GM12878 (cell line): Measurements from ENCODE around the gene PDE11A. TPM values are rescaled to one million over a fixed set of nuclear protein-coding genes. Genes with fewer than 3 reads are reported as not detected.

ENCODE experiments used
- ATAC-seq: fragments of 200-7000 bp; cut with Tn5 transposase; 3 replicates; pipeline ENCODE4 v1.9.1; 2020; ENCODE audit warnings: mild to moderate bottlenecking, moderate library complexity
- BruUV-seq: library from RNA; stranded (reverse); fragments of 400-500 nt; replicated peaks from 2 replicates; lab custom pipeline; 2021; lab: Mats Ljungman, UMichigan
- CTCF ChIA-PET: fragments of 300-600 bp; sonication (Branson Sonifier 250); formaldehyde crosslinking; extraction: SDS; loops from one replicate; lab custom pipeline; 2021; ENCODE audit warnings: inconsistent platforms; lab: Yijun Ruan, JAX
- POLR2A ChIA-PET: fragments of 350-600 bp; formaldehyde crosslinking; extraction: SDS; loops from one replicate; lab custom pipeline; 2021; ENCODE audit warnings: inconsistent platforms; lab: Charles Lee
- RAD21 ChIA-PET: fragments of 300-600 bp; sonication (Branson Sonifier 250); formaldehyde crosslinking; loops from one replicate; lab custom pipeline; 2023; ENCODE audit warnings: antibody characterized with exemption; ENCODE audit not compliant: unreplicated experiment; lab: Charles Lee
- SMC1A ChIA-PET: fragments of 300-600 bp; sonication (Branson Sonifier 250); formaldehyde crosslinking; loops from one replicate; lab custom pipeline; 2023; ENCODE audit not compliant: unreplicated experiment, uncharacterized antibody; lab: Charles Lee
- DNase-seq: peaks from one replicate; pipeline ENCODE4 v3.0.0-alpha.2; 2011; ENCODE audit warnings: low read depth, low spot score
- FAIRE-seq: peaks from 3 replicates; lab custom pipeline; 2011; peaks lifted over from hg19 to GRCh38; lab: Jason Lieb, UNC
- H2AFZ ChIP-seq: 2 replicates; pipeline ENCODE4 v1.6.0; 2011; ENCODE audit warnings: low read depth, low read length, control low read depth; ENCODE audit not compliant: control insufficient read depth
- H3K27ac ChIP-seq: 2 replicates; pipeline ENCODE4 v1.5.1; 2011; ENCODE audit warnings: control low read depth; ENCODE audit not compliant: control insufficient read depth, insufficient read depth
- H3K27me3 ChIP-seq, 2 experiments: replicated peaks in 1 of 2; 2 replicates each; pipeline versions ENCODE4 v1.6.0 to v1.6.1; 2011; ENCODE audit warnings: low read length in 1 of 2; ENCODE audit not compliant: control insufficient read depth in 2 of 2, insufficient read depth in 2 of 2
- H3K36me3 ChIP-seq, 2 experiments: 2 replicates each; pipeline ENCODE4 v1.5.1; 2011; ENCODE audit warnings: low read length in 1 of 2; ENCODE audit not compliant: control insufficient read depth in 2 of 2, insufficient read depth in 2 of 2
- H3K4me1 ChIP-seq: 2 replicates; pipeline ENCODE4 v1.6.1; 2011; ENCODE audit warnings: mild to moderate bottlenecking, low read length, moderate library complexity, mixed read lengths; ENCODE audit not compliant: control insufficient read depth, insufficient read depth
- H3K4me2 ChIP-seq: 2 replicates; pipeline ENCODE4 v1.6.0; 2011; ENCODE audit warnings: control low read depth; ENCODE audit not compliant: control insufficient read depth, insufficient read depth
- H3K4me3 ChIP-seq: fragments of 200-600 bp; sonication (generic); 2 replicates; pipeline ENCODE4 v1.5.1; 2016
- H3K79me2 ChIP-seq: 2 replicates; pipeline ENCODE4 v1.6.0; 2011; ENCODE audit warnings: low read length; ENCODE audit not compliant: control insufficient read depth, insufficient read depth
- H3K9ac ChIP-seq: 2 replicates; pipeline ENCODE4 v1.8.0; 2011; ENCODE audit warnings: low read length, control low read depth, mixed read lengths; ENCODE audit not compliant: control insufficient read depth, insufficient read depth
- H3K9me3 ChIP-seq: replicated peaks from 3 replicates; pipeline ENCODE4 v1.5.1; 2011; ENCODE audit warnings: mild to moderate bottlenecking, low read length; ENCODE audit not compliant: control insufficient read depth, insufficient read depth
- H4K20me1 ChIP-seq: 2 replicates; pipeline ENCODE4 v1.6.0; 2011; ENCODE audit not compliant: control insufficient read depth, insufficient read depth
- ATF7 ChIP-seq: fragments of 450-650 bp; IDR thresholded peaks from 2 replicates; pipeline ENCODE4 v1.6.1; 2016; ENCODE audit warnings: low read depth, mild to moderate bottlenecking
- CBX3 ChIP-seq: fragments of 200-600 bp; sonication (generic); IDR thresholded peaks from 2 replicates; pipeline ENCODE4 v1.6.1; 2016; ENCODE audit warnings: low read depth, borderline replicate concordance
- CUX1 ChIP-seq: IDR thresholded peaks from 2 replicates; pipeline ENCODE4 v1.6.1; 2012; ENCODE audit warnings: improper control_type of control experiment, low read depth, low read length; ENCODE audit not compliant: insufficient replicate concordance
- EP300 ChIP-seq, 2 experiments: fragments of 150-350 bp in 1 of 2; IDR thresholded peaks; 2 replicates each; pipeline ENCODE4 v1.6.1; 2011 to 2012; ENCODE audit warnings: low read depth in 2 of 2, low read length in 2 of 2, borderline replicate concordance in 1 of 2, improper control_type of control experiment in 1 of 2, inconsistent platforms in 1 of 2; ENCODE audit not compliant: control insufficient read depth in 1 of 2
- LARP7 ChIP-seq: fragments of 450-650 bp; IDR thresholded peaks from 2 replicates; pipeline ENCODE4 v1.6.1; 2017; ENCODE audit warnings: mild to moderate bottlenecking
- TCF3 ChIP-seq: IDR thresholded peaks from 2 replicates; pipeline ENCODE4 v1.6.1; 2012; ENCODE audit warnings: low read depth, mild to moderate bottlenecking, low read length, borderline replicate concordance; ENCODE audit not compliant: insufficient read depth
- WGBS: methylation state at CpG from one replicate; pipeline ENCODE4 v1.1.6; 2016; ENCODE audit warnings: low lambda C conversion rate; ENCODE audit not compliant: insufficient replicate concordance, insufficient coverage; ENCODE audit errors: missing lambda C conversion rate; 5-methylcytosine and 5-hydroxymethylcytosine counted together
- in situ Hi-C: fragments of 300-500 bp; cut with MboI; formaldehyde crosslinking; loops from 9 replicates; pipeline ENCODE4 v1.14.3; 2018; ENCODE audit warnings: mixed read lengths
- intact Hi-C: fragments of 100-400 bp; cut with micrococcal nuclease; formaldehyde crosslinking; loops from one replicate; pipeline ENCODE4 v1.14.2; 2022; ENCODE audit not compliant: unreplicated experiment
- polyA plus RNA-seq, 11 experiments: library from polyadenylated mRNA; depleted of rRNA in 4 of 11; unstranded in 6 of 11; stranded (reverse) in 5 of 11; fragments of >200 nt; fragmentation: Nextera tagmentation in 4 of 11; fragmentation: Illumina TruSeq in 1 of 11; extraction: Ambion mirVana in 4 of 11; extraction: Trizol in 1 of 11; gene quantifications; 1 replicate in 1 of 11; 2 replicates in 10 of 11; pipeline versions ENCODE4 v1.2.1 to v1.2.3, GENCODE V29; 2011 to 2016; ENCODE audit warnings: inconsistent platforms in 2 of 11, missing spikeins in 2 of 11, low read depth in 1 of 11
- total RNA-seq, 4 experiments: library from RNA; depleted of rRNA in 3 of 4; stranded (reverse); fragments of >200 nt in 3 of 4; fragmentation: Illumina TruSeq in 1 of 4; extraction: Trizol in 1 of 4; gene quantifications; 2 replicates each; pipeline versions ENCODE4 v1.2.1 to v1.2.3, GENCODE V29; 2013 to 2021
- TF ChIP-seq, protein P1 (sequence below): fragments of 450-650 bp; conservative IDR thresholded peaks from 2 replicates; pipeline ENCODE4 v1.6.1; 2017; ENCODE audit warnings: mild to moderate bottlenecking, moderate library complexity
- TF ChIP-seq, protein P2 (sequence below): IDR thresholded peaks from 2 replicates; pipeline ENCODE4 v1.6.1; 2012; ENCODE audit warnings: low read depth, low read length, improper control_type of control experiment

Gene PDE11A
- total and polyA plus RNA-seq, 10 of the 15 experiments (the other 5 are each of a cell fraction or from before 2014, with no cell fraction given): 0.01 to 0.17 (median 0.06) TPM; not detected in 5

DNA sequence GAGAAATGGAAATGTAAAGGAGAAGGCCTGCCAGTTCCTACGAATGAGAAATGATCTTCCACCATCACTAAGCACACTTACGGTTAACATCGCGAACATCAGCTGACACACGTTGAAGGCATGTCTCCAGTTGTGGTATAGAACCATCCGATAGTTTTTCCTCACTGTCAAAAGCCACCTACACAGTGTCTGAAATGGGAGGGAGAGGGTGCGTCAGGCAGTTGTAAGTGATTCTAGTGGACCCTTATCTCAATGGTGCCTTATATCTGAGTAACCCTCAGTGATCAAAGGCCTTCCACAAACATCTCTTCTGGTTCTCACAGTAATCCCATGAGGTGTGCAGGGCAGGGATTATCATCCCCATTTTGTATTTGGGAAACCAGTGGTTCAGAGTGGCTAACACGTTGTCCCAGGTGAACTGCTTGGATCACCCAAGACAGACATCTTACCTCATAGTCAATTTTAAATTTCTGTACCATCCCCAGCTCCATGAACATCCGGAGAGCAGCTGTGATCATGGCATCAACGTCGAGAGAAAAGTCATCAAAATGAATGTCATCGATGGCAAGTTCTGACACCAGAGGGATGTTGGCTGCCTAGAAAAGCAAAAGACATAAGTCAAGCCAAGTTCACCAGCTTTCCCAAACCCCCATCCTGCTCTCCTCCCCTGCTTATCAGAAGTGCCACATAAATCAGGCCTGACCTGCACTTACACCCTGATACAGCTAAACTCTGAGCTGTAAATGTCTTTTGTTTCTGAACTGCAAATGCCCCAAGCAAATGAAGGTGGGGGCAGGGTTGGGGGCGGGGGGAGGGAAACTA lies 344.8 kb downstream of the PDE11A start (continued):
- TF ChIP-seq, protein P1, sequence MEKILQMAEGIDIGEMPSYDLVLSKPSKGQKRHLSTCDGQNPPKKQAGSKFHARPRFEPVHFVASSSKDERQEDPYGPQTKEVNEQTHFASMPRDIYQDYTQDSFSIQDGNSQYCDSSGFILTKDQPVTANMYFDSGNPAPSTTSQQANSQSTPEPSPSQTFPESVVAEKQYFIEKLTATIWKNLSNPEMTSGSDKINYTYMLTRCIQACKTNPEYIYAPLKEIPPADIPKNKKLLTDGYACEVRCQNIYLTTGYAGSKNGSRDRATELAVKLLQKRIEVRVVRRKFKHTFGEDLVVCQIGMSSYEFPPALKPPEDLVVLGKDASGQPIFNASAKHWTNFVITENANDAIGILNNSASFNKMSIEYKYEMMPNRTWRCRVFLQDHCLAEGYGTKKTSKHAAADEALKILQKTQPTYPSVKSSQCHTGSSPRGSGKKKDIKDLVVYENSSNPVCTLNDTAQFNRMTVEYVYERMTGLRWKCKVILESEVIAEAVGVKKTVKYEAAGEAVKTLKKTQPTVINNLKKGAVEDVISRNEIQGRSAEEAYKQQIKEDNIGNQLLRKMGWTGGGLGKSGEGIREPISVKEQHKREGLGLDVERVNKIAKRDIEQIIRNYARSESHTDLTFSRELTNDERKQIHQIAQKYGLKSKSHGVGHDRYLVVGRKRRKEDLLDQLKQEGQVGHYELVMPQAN: no peak
- TF ChIP-seq EP300 (IDR thresholded peaks at IDR 0.05; ENCODE audit: borderline replicate concordance in 1 of 2, control insufficient read depth in 1 of 2, low read depth in 2 of 2, low read length in 2 of 2) (no peak), LARP7 (no peak)

DNA sequence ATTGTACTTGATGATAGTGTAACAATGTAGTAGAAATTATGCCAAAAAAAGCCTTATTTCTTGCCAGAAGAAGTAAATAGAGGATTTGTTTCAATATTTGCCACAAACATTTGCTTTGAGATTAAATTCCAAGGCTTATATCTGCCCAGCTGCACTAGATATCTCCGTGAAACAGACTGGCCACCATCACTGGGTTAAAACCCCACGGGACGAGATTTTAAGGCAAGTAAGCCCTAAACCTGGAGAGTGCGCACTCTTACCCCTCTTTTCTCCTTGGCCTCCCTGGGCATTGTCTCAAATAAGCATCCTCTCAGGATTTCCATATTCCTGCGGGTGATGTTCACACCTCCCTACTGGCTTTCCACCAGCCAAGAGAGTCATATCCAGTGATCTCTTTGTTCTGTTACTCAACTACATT lies 345.6 kb downstream of the PDE11A start:
- Histone ChIP-seq H3K27me3 (no peaks in the 10 kb centered on the region), H3K4me3 (no peak overlapping the region), H3K9ac (no peak overlapping the region), H3K27ac (no peak overlapping the region), H3K9me3 (no peaks in the 10 kb centered on the region), H3K4me1 (no peaks in the 10 kb centered on the region), H2AFZ (no peak overlapping the region), H3K4me2 (no peak overlapping the region), H3K79me2 (no peaks in the 10 kb centered on the region), H4K20me1 (no peaks in the 10 kb centered on the region), H3K36me3 (no peaks in the 10 kb centered on the region)
- ChIA-PET RAD21 (interaction anchor here (0.6 kb wide), 1 partner anchor 376 kb away, joined by 3 read pairs; no protein-coding TSS in a partner anchor), SMC1A (interaction anchor here (1.0 to 5.7 kb wide), 2 partner anchors 392 to 562 kb away, joined by 3 to 30 read pairs; no protein-coding TSS in a partner anchor), CTCF (interaction anchor here (0.9 to 5.9 kb wide), 4 partner anchors 9 to 563 kb away, joined by 3 to 42 read pairs (median 10); no protein-coding TSS in a partner anchor), POLR2A (no interaction called here)
- in situ Hi-C loops (loop anchor here (5.0 to 10.0 kb wide), 2 partner anchors 390 to 562 kb away; no protein-coding TSS in a partner anchor), intact Hi-C loops (no loop called here)
- ATAC-seq (no peak), DNase-seq (no peak), FAIRE-seq (no peak)
- 44% methylated on average over 5 of the region's 5 CpGs for WGBS
- BruUV-seq: no TSS peak
- no peak for TF ChIP-seq ATF7
- no peak for TF ChIP-seq CBX3
- TF ChIP-seq CUX1: no peak
- TF ChIP-seq, protein P2, sequence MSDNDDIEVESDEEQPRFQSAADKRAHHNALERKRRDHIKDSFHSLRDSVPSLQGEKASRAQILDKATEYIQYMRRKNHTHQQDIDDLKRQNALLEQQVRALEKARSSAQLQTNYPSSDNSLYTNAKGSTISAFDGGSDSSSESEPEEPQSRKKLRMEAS: no peak
- TF ChIP-seq TCF3: no peak
